Kidney epithelial cell (primary cell): ENCODE data around the gene C1QA. TPM values are rescaled to one million over a fixed set of nuclear protein-coding genes. Genes with fewer than 3 reads are reported as not detected.
"Not testable (repeated sequence)": the region's sequence is repeated elsewhere in the genome, so short reads cannot be mapped to it uniquely, and the experiment has no call there.

ENCODE experiments used
- DNase-seq: peaks from one replicate; pipeline ENCODE4 v3.0.0-alpha.2; 2010; ENCODE audit warnings: low read depth
- H3K27me3 ChIP-seq: 2 replicates; pipeline ENCODE4 v1.6.0; 2011; ENCODE audit warnings: low read length; ENCODE audit not compliant: control insufficient read depth, insufficient read depth
- H3K36me3 ChIP-seq: 2 replicates; pipeline ENCODE4 v1.5.1; 2011; ENCODE audit warnings: low read length; ENCODE audit not compliant: control insufficient read depth, insufficient read depth
- H3K4me3 ChIP-seq: 2 replicates; pipeline ENCODE4 v1.5.1; 2011; ENCODE audit warnings: low read depth, mild to moderate bottlenecking, control low read depth, low read length
- CTCF ChIP-seq: IDR thresholded peaks from 2 replicates; pipeline ENCODE4 v1.5.1; 2011; ENCODE audit warnings: mild to moderate bottlenecking, moderate library complexity, low read length, control low read depth, inconsistent platforms; ENCODE audit not compliant: insufficient read depth, poor library complexity, severe bottlenecking
- total RNA-seq: library from RNA; depleted of rRNA; stranded (reverse); fragments of >200 nt; gene quantifications from 2 replicates; pipeline ENCODE4 v1.2.3, GENCODE V29; 2015

The C1QA gene
- total RNA-seq, 1 donor from 2014 or later, result 2.2 TPM

- TF ChIP-seq CTCF, result no peak
- no peak for DNase-seq
- Histone ChIP-seq H3K27me3 (peaks cover 10% of the 10 kb centered on the region), H3K36me3 (no peaks in the 10 kb centered on the region), H3K4me3 (no peak overlapping the region)
These were observed 25.9 kb downstream of the C1QA start for GRCh38 chr1:22662318-22662717.

DNA sequence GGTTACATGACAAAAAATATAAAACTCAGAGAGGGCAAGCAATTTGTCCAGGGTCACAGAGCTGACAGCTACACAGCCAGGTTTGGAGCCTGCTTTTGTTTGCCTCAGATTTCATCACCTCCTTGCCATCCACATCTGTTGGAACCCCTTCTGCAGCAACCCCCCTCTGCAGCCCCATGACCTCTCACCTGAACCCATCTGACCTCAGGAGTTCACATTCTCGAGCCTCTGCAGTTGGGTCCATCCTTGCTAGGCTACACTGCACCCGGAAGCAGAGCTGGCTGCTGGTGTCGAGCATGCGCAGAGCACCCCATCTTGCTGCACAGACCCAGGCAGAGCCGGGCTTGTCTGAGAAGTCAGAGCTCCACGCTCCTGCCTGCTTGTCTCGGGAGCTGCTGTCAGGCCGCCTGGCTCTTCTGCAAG, 26.6 kb downstream of the C1QA start:
- peaks cover 15% of the 10 kb centered on the region for H3K27me3 ChIP-seq
- no peak for DNase-seq
- TF ChIP-seq CTCF, result no peak

GRCh38 chr1:22665752-22666151, 29.3 kb downstream of the C1QA start:
- no peak for DNase-seq
- Histone ChIP-seq H3K36me3 (no peaks in the 10 kb centered on the region), H3K4me3 (no peak overlapping the region), H3K27me3 (peaks cover 26% of the 10 kb centered on the region)
- peak; percentile 77 for TF ChIP-seq CTCF

More for the DNA sequence above, 26.6 kb downstream of the C1QA start:
- no peaks in the 10 kb centered on the region for H3K36me3 ChIP-seq
- no peak overlapping the region for H3K4me3 ChIP-seq

- H3K36me3 ChIP-seq, result no peaks in the 10 kb centered on the region
- no peak for TF ChIP-seq CTCF
- no peak overlapping the region for H3K4me3 ChIP-seq
- peaks cover 32% of the 10 kb centered on the region for H3K27me3 ChIP-seq
- no peak for DNase-seq
These were observed 30.0 kb downstream of the C1QA start for GRCh38 chr1:22666412-22666811.

- H3K27me3 ChIP-seq, result peaks cover 47% of the 10 kb centered on the region
- not testable (repeated sequence) for H3K36me3 ChIP-seq, H3K4me3 ChIP-seq, DNase-seq
These were observed 32.4 kb downstream of the C1QA start for GRCh38 chr1:22668840-22669239.

GRCh38 chr1:22670352-22670975, 34.0 kb downstream of the C1QA start:
- no peak for DNase-seq
- no peak for TF ChIP-seq CTCF
- Histone ChIP-seq H3K27me3 (peaks cover 42% of the 10 kb centered on the region), H3K4me3 (no peak overlapping the region), H3K36me3 (no peaks in the 10 kb centered on the region)
